Stimulated activated CD4-positive, alpha-beta T cell treated with anti-CD3 and anti-CD28 coated beads, TNF-alpha, amount 100 ng/mL, for 24 hours (primary cell): ENCODE results near the gene SLC5A6.

Experiments
- DNase-seq, 3 experiments: peaks; one replicate each; pipeline ENCODE4 v3.0.0-alpha.2; 2020; ENCODE audit warnings: low read depth in 3 of 3

SLC5A6 gene

DNA sequence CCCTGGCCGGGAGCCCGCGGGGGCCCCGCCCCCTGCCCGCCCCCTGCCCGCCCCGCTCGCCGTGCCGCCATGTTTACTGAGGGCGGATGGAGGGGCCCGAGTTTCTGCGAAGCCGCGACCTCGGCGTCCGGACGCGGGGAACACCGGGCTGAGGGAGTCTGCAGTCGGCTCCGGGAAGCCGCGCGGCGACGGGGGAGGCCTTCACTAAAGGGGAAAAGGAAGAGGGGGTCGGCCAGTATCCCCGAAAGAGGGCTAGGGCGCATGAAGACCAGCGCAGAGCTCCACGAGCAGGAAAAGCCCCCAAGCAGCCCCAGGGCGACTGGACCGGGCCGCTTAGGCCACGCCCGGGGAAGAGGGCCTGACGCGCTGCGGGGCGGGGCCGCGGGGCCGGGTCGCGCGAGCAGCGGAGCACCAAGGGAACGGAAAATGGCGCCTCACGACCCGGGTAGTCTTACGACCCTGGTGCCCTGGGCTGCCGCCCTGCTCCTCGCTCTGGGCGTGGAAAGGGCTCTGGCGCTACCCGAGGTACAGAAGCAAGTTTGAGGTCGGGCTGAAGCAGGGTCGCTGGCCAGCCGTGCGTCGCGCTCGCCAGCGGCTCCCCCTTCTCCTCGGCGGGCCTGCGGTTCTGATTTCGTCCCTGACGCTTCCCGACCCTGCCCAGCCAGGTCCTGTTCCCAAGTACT is at the start of gene SLC5A6, which contains the start of gene ATRAID:
TSS of gene SLC5A6 (minus strand) at position 326 of the 683 bp plus-strand sequence. CDS start 4,618 bp downstream, outside the sequence.
TSS of gene ATRAID (plus strand) at position 99 of the 683 bp plus-strand sequence. CDS start at position 427, 328 bp downstream.
- DNase-seq, result peak; percentile 78 to 87 (median 82)

DNA sequence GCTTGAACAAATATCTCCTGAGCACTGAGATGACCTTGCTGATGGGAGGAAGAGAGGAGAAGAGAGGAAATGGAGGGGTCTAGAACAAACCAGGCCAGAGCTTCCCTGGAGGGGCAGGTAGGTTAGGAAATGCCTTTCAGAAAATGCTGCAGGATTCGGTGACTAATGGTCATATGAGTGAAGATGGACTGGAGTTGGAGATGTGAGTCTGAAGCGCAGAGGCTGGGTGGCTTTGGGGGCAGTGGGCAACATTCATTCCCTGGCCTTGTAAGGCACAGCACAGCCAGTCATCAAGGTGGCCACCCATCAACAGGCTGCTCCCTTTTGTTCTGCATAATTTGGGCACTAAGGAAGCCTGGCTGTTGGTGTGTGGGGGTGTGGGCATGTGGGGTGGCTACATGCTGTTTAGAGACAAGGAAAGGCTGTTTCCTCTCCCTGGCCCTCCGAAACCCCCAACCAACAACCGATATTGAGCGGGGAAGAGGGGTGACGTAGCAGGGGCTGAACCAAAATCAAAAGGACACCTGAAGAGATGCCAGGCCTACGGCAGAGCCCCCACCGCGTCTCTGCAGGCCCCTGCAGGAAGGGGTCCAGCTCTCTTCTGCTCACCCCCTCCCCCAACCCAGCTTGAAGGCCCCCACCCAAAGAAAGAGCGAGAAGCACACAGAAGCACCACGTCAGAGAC is 49.3 kb upstream of the SLC5A6 start:
- DNase-seq, result no peak

DNA sequence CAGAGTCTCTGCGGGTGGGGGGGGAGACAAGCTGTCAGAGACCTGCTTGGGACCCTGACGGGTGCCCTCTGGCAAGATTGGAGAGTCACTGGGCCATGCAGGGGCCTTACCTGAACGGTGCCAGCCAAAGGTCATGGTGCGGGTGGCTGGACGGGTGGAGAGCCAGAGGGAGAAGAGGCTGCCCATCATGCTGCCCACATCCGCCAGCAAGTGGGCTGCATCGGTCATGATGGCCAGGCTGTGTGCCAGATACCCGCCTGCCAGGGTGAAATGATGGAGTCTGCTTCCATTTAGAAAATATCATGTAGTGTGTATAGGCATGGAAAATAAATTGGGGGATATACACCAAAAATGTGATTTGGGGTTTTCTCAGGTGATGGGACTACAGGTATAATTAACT is 46.0 kb upstream of the SLC5A6 start:
- no peak for DNase-seq

DNA sequence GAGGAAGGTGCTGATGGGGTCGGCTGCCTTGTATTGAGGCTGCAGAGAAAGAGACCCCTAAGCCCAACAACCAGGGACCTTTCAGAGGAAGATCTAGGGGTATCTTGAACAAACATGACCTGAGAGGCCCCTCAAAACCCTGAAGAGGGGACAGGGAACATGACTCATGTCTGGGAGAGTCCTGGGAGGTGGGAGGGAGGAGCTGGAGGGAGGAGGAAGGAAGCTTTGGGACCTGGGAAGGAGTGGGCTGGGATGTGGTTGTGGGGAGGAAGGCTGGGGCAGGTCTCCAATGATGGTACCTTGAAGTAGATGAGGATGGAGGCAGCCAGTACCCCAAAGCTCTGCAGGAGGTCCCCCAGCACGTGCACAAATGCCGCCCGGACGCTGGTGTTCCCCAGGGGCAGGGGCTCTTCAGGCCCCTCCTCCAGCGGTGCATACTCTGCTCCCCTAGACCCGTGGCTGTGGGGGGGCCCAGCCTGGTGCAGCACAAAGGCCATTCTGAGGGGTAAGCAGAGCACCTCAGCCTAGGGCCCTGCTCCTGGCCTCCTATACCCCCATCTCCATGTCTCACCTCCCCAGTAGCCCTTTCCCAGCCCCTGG is 44.9 kb upstream of the SLC5A6 start:
- DNase-seq, result no peak

DNA sequence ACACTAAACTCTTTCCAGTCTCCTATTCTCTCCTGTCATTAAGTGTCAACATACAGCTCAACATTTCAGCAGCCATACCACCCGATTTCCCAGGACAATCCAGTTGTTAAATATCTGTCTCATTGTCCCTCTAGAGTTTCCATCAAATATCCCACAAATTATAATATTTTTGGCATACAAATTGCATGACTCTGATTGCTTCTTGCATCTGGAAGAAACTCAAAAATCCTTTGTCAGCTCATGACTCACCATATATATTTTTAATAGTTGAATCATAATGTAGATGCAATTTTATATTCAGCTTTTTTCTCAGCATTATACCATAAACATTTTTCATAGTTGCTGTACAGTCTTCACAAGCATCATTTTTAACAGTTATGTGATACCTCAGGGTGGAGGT is 43.6 kb upstream of the SLC5A6 start:
- DNase-seq, result no peak

DNA sequence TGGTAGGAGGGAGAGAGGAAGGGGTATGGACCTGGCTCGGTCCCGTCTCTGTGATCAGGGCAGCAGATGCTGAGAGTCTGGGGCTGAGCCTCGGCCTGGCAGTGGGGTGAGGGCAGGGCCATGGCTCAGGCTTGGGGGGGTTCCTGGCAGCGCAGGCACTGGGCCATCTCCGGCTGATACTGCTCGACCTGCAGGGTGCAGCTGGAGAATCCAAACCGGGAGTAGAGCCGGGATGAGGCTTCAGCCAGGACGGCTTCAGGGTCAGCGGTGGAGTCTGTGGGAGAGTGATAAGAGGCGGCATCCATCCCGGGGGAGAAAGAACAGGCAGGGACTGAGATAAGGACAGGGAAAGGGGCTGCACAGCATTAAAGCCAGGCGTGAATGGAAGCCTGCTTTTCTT is 43.1 kb upstream of the SLC5A6 start:
- DNase-seq, result no peak

DNA sequence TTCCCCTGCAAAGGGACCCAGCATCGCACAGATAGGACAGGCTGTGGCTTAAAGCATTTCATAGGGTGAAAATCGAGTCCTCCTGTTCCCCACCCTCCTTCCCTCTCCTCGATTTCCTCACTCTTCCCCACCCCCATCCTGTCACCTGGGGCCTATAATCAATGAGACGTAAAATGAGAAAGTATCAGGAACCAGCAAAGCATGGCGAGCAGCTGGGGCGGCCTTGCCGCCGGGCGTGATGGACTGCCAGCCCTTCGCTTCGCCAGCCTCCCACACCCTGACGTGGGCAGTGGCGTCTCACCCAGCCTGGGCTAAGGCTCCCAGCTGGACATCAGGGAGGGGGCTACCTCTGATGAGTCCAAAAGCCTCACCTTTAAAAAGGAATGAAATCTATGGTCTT is 39.7 kb upstream of the SLC5A6 start:
- no peak for DNase-seq

DNA sequence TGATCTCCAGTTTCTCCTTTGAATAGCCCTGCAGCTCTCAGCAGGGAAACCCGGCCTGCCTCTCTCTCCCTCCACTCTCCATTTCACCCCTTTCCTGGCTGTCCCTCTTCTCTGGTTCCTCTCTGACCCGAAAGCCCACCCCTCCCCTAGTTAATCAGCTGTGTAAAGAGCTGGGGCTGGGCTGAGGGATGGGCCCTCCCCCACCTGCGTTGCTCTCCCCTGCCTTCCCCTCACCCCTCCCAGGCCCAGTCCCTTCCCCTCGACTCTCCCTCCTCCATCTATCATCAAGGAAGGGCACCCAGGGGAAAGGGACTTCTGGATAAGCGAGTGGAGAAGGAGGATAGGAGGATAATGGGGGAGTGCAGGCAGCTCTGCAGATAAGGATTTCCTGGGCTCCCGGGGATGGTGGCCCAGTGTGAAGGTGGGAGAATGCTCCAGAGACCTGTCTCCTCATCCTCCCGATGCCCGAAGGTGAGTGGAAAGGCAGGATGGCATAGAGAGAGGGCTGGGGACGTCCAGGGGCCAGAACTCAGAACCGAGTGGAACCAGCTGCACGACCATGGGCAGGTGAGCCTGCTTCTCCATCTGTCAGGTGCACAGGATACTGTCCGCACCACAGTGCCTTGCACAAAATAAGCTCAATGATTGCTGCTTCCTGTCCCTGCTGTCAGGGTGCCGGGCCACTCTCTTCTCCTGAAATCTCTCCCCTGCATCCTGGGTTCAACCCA is 38.7 kb upstream of the SLC5A6 start:
- DNase-seq, result no peak

DNA sequence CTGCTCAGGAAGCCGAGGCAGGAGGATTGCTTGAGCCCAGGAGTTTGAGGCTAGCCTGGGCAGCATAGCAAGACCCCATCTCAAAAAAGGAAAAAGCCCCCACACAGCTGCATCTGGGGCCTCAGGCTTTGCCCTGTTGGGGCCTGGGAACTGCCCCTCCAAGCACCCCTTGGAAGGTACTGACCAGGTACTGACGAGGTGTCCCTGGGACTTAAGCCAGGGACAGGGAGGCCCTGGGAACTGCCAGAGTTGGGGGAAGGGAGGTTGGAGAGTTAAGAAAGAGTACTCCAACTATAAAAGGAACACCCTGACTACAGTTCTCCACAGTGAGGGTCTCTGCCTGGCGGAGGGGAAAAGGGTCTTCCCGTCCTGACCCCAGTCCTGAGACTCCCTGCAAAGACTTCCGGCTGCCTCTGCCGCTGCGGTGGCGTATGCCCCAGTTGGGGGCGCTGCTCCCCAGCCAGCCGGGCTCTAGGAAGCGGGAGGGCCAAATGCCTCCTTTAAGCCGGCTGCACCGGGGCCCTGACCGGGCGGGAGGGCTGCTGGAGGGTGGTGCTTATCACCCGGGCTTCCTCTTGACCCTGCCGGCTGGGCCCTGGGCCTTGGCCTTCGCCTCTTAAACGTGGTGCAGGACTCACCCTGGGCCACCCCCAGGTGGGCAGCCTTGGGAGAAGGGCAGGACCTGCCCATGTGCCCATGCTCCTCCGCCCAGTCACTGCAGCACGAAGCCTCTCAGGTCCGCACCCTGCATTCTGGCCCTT is 38.0 kb upstream of the SLC5A6 start:
- peak in 2 of 3 experiments; percentile 12 to 59 for DNase-seq

DNA sequence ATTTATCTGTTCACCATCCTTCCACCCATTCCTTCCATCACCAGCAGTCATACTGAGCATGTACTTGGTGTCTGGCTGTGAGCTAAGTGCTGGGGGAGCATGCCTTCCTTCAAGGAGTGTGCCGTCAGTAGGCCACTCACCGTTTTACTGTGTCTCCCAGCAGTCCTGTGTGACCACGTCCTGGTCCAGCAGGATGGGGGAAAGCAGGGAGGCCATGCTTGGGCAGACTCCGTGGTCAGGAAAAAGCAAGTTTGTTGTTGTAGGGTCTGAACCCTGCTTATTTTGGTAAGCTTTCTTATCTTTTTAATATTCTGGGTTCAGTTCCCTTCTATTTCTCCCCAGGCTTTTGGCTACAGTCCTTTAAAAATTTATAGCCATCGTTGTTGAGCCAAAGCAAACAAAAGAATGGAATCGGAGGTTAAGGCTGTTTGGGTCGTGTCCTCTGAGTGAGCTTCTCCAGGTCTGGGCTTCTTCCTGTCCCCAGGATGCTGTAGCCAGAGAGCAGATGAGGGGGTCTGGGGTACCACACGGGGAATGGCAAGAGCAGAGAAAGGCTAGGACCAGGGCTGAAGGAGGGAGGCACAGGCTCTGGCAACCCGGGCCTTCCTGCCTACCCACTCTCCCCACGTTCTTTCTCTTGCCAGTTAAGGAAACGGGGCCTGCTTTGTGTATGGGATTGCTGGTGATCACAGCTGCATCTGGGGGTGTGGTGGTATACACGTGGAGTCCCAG is 37.3 kb upstream of the SLC5A6 start:
- no peak for DNase-seq

DNA sequence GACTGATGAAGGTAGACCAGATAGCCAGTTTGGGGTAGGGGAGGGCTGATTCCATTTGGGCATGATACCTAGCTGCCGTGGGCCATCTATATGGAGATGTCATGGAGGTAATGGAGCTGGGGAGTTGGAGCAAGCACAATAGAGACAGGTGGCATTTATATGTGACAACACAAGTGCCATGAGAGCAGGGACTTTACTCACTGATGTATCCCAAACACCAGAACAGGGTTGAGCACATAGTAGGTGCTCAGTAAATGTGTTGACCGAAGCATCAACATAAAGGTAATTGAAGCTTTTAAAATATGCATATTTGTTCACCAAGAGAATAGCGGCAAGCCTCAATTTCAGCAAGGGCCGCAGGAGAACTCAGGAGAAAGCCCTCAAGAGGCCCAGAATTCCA is 35.8 kb upstream of the SLC5A6 start:
- no peak for DNase-seq

DNA sequence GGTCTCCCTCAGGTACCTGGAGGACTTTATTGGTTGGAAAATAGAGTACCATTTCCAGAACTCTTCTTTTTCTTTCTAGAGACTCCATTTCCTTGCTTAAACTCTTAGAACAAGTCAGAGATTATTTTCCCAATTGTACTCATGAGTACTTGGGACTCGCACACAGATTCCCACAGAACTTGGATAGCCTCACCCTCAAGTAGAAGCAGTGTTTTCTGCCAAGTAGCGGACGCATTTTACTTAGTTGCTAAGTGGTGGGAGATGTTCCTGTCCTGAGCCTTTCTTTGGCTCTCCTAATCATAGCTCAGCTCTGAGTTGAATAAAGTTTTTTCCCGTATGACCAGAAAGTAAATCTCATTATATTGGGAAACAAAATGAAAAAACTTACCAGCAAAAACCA is 33.6 kb upstream of the SLC5A6 start:
- no peak for DNase-seq

DNA sequence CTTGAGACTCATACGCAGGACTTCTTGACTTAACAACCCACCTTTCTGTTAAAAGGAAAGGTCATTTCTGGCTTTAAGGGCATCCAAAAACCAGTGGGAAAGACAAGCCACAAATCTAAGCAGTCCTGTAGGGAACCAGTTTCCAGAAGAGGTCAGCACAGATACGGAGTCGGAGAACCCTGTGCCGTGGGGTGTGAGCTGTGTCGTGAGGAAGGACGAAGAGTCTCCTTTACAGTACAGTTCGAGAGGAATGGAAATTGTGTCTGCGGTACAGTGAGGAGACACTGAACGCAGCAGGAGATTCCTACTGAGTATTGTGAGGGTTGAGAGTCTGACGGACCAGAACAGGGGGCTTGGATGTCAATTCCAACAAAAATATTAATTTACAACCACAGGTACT is 33.0 kb upstream of the SLC5A6 start:
- no peak for DNase-seq

DNA sequence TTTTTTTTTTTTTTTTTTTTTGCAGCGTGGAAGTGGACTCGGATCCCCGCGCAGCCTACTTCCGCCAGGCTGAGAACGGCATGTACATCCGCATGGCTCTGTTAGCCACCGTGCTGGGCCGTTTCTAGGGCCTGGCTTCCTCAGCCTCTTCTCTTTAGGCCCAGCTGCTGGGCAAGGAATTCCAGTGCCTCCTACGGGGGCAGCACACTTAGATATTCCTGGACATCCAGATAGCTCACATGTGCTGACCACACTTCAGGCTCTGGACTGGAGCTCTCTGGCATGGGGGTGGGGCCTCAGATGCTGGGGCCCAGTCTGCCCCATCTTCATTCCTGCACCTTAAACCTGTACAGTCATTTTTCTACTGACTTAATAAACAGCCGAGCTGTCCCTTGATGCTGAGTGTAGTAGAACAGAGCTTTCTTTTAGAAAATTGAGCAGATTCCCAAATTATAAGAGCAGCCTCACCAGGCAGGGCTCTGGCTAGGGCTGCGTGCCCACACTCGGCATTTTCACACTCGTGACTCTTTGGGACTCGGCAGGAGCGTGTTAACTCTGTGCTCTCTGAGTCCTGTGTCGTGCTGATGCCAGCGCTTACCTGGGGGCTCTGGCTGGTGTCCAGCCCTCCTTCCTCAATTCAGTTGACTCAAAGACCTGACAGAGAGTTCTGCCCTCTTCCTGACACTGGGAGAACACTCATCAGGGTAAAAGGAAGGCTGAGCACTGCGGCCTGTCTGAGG is 31.5 kb upstream of the SLC5A6 start:
- no peak for DNase-seq

DNA sequence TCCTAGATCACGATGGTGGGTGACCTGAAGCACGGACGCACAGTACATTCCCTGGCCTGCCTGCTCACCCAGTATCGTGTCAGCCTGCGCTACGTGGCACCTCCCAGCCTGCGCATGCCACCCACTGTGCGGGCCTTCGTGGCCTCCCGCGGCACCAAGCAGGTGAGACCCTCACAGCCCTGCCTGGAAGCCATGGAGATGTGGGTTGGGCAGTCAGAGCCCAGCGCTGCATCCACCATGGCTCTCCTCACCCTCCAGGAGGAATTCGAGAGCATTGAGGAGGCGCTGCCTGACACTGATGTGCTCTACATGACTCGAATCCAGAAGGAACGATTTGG is 30.5 kb upstream of the SLC5A6 start:
- DNase-seq, result no peak

DNA sequence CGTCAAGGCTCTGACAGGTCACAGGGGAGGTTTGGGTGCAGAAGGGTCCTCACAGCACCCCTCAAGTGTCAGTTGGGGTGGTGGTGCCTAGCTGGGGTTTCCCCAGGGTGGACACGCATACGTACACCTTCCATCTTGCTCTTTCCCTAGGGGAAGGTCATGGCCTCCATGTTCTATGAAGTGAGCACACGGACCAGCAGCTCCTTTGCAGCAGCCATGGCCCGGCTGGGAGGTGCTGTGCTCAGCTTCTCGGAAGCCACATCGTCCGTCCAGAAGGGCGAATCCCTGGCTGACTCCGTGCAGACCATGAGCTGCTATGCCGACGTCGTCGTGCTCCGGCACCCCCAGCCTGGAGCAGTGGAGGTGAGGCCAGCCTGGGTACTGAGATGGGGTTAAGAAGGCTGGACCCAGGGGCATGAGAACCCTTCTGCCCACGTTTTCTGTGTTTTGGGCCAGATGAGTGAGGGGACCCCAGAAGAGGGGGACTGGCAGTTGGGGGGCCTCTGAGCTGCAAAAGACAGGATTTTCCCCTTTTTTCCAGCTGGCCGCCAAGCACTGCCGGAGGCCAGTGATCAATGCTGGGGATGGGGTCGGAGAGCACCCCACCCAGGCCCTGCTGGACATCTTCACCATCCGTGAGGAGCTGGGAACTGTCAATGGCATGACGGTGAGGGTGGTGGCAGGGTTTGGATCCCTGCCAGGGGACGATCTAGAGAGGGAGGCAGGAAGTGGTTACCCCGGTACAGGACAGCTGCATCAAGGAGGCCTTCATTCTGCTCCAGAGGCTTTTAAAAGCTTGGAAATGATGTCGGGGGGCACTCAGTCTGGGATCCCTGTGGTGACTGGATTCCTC is 29.9 kb upstream of the SLC5A6 start:
- DNase-seq, result no peak

DNA sequence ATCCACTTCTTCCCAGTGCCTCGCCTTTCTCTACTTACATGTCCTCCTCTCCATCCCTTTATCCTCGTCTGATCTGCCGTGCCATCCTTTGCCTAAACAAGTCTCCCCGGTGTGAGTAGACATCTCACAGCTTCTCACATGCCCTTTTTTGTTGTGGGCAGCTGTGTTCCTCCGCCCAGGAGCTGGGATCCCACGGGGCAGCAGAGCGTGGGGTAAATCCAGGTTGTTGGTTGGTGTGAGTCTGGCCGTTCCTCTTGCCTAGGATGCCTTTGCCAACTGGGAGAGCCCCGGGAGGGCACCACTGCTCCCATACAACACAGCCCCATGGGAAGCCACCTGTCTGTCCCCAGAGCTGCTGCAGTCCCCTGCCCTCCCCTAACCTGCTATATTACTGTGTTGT is 28.3 kb upstream of the SLC5A6 start:
- DNase-seq, result no peak

DNA sequence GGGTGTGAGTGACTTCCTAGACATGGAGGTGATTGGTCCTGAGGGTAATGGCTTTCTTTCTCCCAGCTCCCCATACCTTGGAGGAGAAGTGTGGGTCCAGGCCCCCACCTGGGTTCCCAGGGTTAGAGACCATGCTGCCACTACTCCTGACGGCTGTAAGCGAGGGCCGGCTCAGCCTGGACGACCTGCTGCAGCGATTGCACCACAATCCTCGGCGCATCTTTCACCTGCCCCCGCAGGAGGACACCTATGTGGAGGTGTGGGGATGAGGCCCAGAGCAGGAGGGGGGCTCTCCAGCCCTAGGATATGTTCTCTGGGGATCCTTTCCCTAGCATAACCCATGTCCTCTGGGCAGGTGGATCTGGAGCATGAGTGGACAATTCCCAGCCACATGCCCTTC is 26.9 kb upstream of the SLC5A6 start:
- no peak for DNase-seq

DNA sequence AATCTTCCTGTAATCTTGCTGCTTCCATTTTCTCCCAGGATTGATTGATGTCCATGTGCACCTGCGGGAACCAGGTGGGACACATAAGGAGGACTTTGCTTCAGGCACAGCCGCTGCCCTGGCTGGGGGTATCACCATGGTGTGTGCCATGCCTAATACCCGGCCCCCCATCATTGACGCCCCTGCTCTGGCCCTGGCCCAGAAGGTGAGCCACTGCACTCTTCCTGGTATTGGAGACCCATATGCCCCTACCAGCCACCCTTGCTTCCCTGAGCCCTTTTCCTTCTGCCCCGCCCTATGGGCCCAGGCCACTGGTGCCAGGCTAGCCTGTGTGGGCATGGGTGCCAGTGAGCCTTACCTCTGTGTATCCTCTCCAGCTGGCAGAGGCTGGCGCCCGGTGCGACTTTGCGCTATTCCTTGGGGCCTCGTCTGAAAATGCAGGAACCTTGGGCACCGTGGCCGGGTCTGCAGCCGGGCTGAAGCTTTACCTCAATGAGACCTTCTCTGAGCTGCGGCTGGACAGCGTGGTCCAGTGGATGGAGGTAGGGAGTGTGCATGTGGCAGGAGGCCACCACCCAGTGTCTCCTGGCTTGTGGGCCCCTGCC is 25.4 kb upstream of the SLC5A6 start:
- no peak for DNase-seq
